ENCODE measurements around the gene ERCC6L.

Gene ERCC6L

GRCh38 chrX:72255864-72256263 lies 17.0 kb upstream of the ERCC6L start:
- no peak overlapping the region for H3K4me2 ChIP-seq (ENCODE audit: insufficient read depth, low read length)
- no peaks in the 10 kb centered on the region for H3K36me3 ChIP-seq (ENCODE audit: insufficient read depth, low read length)
- DNase-seq = no peak

GRCh38 chrX:72255445-72255844 lies 16.6 kb upstream of the ERCC6L start:
- Histone ChIP-seq H3K4me2 (ENCODE audit: insufficient read depth, low read length) (no peak overlapping the region), H3K4me1 (ENCODE audit: insufficient read depth, low read length) (no peaks in the 10 kb centered on the region), H3K27ac (ENCODE audit: low read length) (no peak overlapping the region), H2AFZ (ENCODE audit: low read depth, low read length) (no peak overlapping the region), H3K36me3 (ENCODE audit: insufficient read depth, low read length) (no peaks in the 10 kb centered on the region), H3K27me3 (ENCODE audit: insufficient read depth, low read length, poor library complexity) (no peaks in the 10 kb centered on the region), H4K20me1 (ENCODE audit: insufficient read depth, low read length) (no peaks in the 10 kb centered on the region), H3K9ac (ENCODE audit: low read depth, low read length) (no peak overlapping the region), H3K9me3 (ENCODE audit: insufficient read depth, low read length, severe bottlenecking) (no peaks in the 10 kb centered on the region), H3K4me3 (ENCODE audit: low read depth in 1 of 2, low read length in 2 of 2) (no peak overlapping the region), H3K79me2 (ENCODE audit: insufficient read depth, low read length) (no peaks in the 10 kb centered on the region)
- TF ChIP-seq CTCF (IDR thresholded peaks at IDR 0.05; ENCODE audit: borderline replicate concordance, extremely low read depth, low read length, poor library complexity, severe bottlenecking) (no peak), EZH2 (IDR thresholded peaks at IDR 0.05; ENCODE audit: borderline replicate concordance, low read depth, low read length, severe bottlenecking) (no peak)
- ATAC-seq (ENCODE audit: insufficient read depth, low read depth) (no peak), DNase-seq (no peak)

More at GRCh38 chrX:72255864-72256263, 17.0 kb upstream of the ERCC6L start:
- H3K9me3 ChIP-seq (ENCODE audit: insufficient read depth, low read length, severe bottlenecking) = no peaks in the 10 kb centered on the region
- H3K79me2 ChIP-seq (ENCODE audit: insufficient read depth, low read length) = no peaks in the 10 kb centered on the region
- TF ChIP-seq EZH2 (IDR thresholded peaks at IDR 0.05; ENCODE audit: borderline replicate concordance, low read depth, low read length, severe bottlenecking) (no peak), CTCF (IDR thresholded peaks at IDR 0.05; ENCODE audit: borderline replicate concordance, extremely low read depth, low read length, poor library complexity, severe bottlenecking) (no peak)
- ATAC-seq (ENCODE audit: insufficient read depth, low read depth) = no peak
- H3K4me3 ChIP-seq (ENCODE audit: low read depth in 1 of 2, low read length in 2 of 2) = no peak overlapping the region
- no peak overlapping the region for H3K9ac ChIP-seq (ENCODE audit: low read depth, low read length)
- no peaks in the 10 kb centered on the region for H4K20me1 ChIP-seq (ENCODE audit: insufficient read depth, low read length)
- no peaks in the 10 kb centered on the region for H3K4me1 ChIP-seq (ENCODE audit: insufficient read depth, low read length)
- H3K27me3 ChIP-seq (ENCODE audit: insufficient read depth, low read length, poor library complexity) = no peaks in the 10 kb centered on the region
- H3K27ac ChIP-seq (ENCODE audit: low read length) = no peak overlapping the region
- no peak overlapping the region for H2AFZ ChIP-seq (ENCODE audit: low read depth, low read length)

- ATAC-seq (ENCODE audit: insufficient read depth, low read depth) (no peak), DNase-seq (no peak)
- no peak for TF ChIP-seq CTCF (IDR thresholded peaks at IDR 0.05; ENCODE audit: borderline replicate concordance, extremely low read depth, low read length, poor library complexity, severe bottlenecking)
- no peak for TF ChIP-seq EZH2 (IDR thresholded peaks at IDR 0.05; ENCODE audit: borderline replicate concordance, low read depth, low read length, severe bottlenecking)
- no peaks in the 10 kb centered on the region for H3K9me3 ChIP-seq (ENCODE audit: insufficient read depth, low read length, severe bottlenecking)
- H3K4me1 ChIP-seq (ENCODE audit: insufficient read depth, low read length) = no peaks in the 10 kb centered on the region
- H3K79me2 ChIP-seq (ENCODE audit: insufficient read depth, low read length) = no peaks in the 10 kb centered on the region
- no peak overlapping the region for H2AFZ ChIP-seq (ENCODE audit: low read depth, low read length)
- no peak overlapping the region for H3K27ac ChIP-seq (ENCODE audit: low read length)
- no peak overlapping the region for H3K4me3 ChIP-seq (ENCODE audit: low read depth in 1 of 2, low read length in 2 of 2)
- H3K4me2 ChIP-seq (ENCODE audit: insufficient read depth, low read length) = no peak overlapping the region
- no peaks in the 10 kb centered on the region for H4K20me1 ChIP-seq (ENCODE audit: insufficient read depth, low read length)
- H3K36me3 ChIP-seq (ENCODE audit: insufficient read depth, low read length) = no peaks in the 10 kb centered on the region
- no peaks in the 10 kb centered on the region for H3K27me3 ChIP-seq (ENCODE audit: insufficient read depth, low read length, poor library complexity)
- no peak overlapping the region for H3K9ac ChIP-seq (ENCODE audit: low read depth, low read length)
Measured at GRCh38 chrX:72254816-72255215, 16.0 kb upstream of the ERCC6L start.

- ATAC-seq (ENCODE audit: insufficient read depth, low read depth) (no peak), DNase-seq (no peak)
- no peaks in the 10 kb centered on the region for H3K36me3 ChIP-seq (ENCODE audit: insufficient read depth, low read length)
- H3K27me3 ChIP-seq (ENCODE audit: insufficient read depth, low read length, poor library complexity) = no peaks in the 10 kb centered on the region
- no peak overlapping the region for H3K9ac ChIP-seq (ENCODE audit: low read depth, low read length)
- no peaks in the 10 kb centered on the region for H3K79me2 ChIP-seq (ENCODE audit: insufficient read depth, low read length)
- no peaks in the 10 kb centered on the region for H3K4me1 ChIP-seq (ENCODE audit: insufficient read depth, low read length)
- TF ChIP-seq EZH2 (IDR thresholded peaks at IDR 0.05; ENCODE audit: borderline replicate concordance, low read depth, low read length, severe bottlenecking) (no peak), CTCF (IDR thresholded peaks at IDR 0.05; ENCODE audit: borderline replicate concordance, extremely low read depth, low read length, poor library complexity, severe bottlenecking) (no peak)
- H3K27ac ChIP-seq (ENCODE audit: low read length) = no peak overlapping the region
- no peaks in the 10 kb centered on the region for H3K9me3 ChIP-seq (ENCODE audit: insufficient read depth, low read length, severe bottlenecking)
- no peak overlapping the region for H2AFZ ChIP-seq (ENCODE audit: low read depth, low read length)
- H3K4me3 ChIP-seq (ENCODE audit: low read depth in 1 of 2, low read length in 2 of 2) = no peak overlapping the region
- no peak overlapping the region for H3K4me2 ChIP-seq (ENCODE audit: insufficient read depth, low read length)
- H4K20me1 ChIP-seq (ENCODE audit: insufficient read depth, low read length) = no peaks in the 10 kb centered on the region
Measured at GRCh38 chrX:72253686-72254085, 14.9 kb upstream of the ERCC6L start.

Data from DND-41 (cell line).